GDM1 (cell line): ENCODE measurements around the gene CAPN13.

Experiments
- DNase-seq: peaks from one replicate; lab custom pipeline; 2025; lab: John Stamatoyannopoulos, UW

CAPN13 gene

GRCh38 chr2:30730736-30731647 lies 76.3 kb downstream of the CAPN13 start:
- no peak for DNase-seq

- no peak for DNase-seq
These were observed 78.2 kb downstream of the CAPN13 start for GRCh38 chr2:30729031-30729430.

GRCh38 chr2:30722936-30723725 lies 84.1 kb downstream of the CAPN13 start:
- DNase-seq, result no peak

- DNase-seq, result no peak
These were observed 85.3 kb downstream of the CAPN13 start for GRCh38 chr2:30721668-30722647.

- no peak for DNase-seq
These were observed 86.0 kb downstream of the CAPN13 start for GRCh38 chr2:30721241-30721640.

GRCh38 chr2:30717081-30717650 lies 90.1 kb downstream of the CAPN13 start:
- no peak for DNase-seq

- no peak for DNase-seq
These were observed 90.9 kb downstream of the CAPN13 start for GRCh38 chr2:30716123-30716900.

GRCh38 chr2:30714811-30715709 lies 92.2 kb downstream of the CAPN13 start:
- peak; percentile 17 for DNase-seq

GRCh38 chr2:30713698-30714097 lies 93.5 kb downstream of the CAPN13 start:
- DNase-seq, result no peak

- DNase-seq, result peak; percentile 77
These were observed 95.6 kb downstream of the CAPN13 start for GRCh38 chr2:30711646-30712085.

GRCh38 chr2:30710461-30710860 lies 96.8 kb downstream of the CAPN13 start:
- DNase-seq, result no peak

- no peak for DNase-seq
These were observed 97.2 kb downstream of the CAPN13 start for GRCh38 chr2:30710016-30710415.

- no peak for DNase-seq
These were observed 97.7 kb downstream of the CAPN13 start for GRCh38 chr2:30709516-30709915.

- DNase-seq, result no peak
These were observed 98.6 kb downstream of the CAPN13 start for GRCh38 chr2:30708491-30709290.

GRCh38 chr2:30707304-30707903 lies 99.8 kb downstream of the CAPN13 start:
- DNase-seq, result no peak

GRCh38 chr2:30706534-30707303 lies 100.5 kb downstream of the CAPN13 start:
- peak; percentile 43 for DNase-seq

GRCh38 chr2:30705711-30706533 lies 101.3 kb downstream of the CAPN13 start:
- DNase-seq, result no peak
